ENCODE measurements around the gene AKAP5.

DNA sequence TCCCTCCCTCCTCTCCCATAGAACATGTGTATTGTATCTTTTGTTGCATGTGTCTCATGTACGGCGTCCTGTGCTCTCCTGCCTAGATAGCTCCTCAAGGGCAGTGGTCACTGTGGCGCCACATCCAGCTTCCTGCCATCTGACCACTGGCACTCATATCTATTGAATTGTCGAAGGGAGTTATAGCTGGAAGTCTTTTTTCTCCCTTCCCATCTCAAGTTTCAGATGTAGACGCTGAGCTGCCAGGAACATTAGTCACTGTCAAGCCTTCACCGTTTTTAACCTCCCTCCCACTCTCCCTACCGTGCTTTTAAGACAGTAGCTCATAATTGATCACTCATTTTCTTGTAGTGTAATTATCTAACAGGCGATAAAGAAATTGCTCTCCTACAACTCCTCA, 44.1 kb upstream of the AKAP5 start:
- no peak for TF ChIP-seq POLR2A (IDR thresholded peaks at IDR 0.05; ENCODE audit: low read length)
- no peak for TF ChIP-seq GATA1 (IDR thresholded peaks at IDR 0.05; ENCODE audit: low read depth, low read length)
